ENCODE results near the gene APOL1. TPM values are rescaled to one million over a fixed set of nuclear protein-coding genes. Genes with fewer than 3 reads are reported as not detected.

Gene APOL1
- total and polyA plus RNA-seq, 2 of the 13 experiments (the other 11 are each of a cell fraction or from before 2014, with no cell fraction given): 20.3 to 75.0 TPM

DNA sequence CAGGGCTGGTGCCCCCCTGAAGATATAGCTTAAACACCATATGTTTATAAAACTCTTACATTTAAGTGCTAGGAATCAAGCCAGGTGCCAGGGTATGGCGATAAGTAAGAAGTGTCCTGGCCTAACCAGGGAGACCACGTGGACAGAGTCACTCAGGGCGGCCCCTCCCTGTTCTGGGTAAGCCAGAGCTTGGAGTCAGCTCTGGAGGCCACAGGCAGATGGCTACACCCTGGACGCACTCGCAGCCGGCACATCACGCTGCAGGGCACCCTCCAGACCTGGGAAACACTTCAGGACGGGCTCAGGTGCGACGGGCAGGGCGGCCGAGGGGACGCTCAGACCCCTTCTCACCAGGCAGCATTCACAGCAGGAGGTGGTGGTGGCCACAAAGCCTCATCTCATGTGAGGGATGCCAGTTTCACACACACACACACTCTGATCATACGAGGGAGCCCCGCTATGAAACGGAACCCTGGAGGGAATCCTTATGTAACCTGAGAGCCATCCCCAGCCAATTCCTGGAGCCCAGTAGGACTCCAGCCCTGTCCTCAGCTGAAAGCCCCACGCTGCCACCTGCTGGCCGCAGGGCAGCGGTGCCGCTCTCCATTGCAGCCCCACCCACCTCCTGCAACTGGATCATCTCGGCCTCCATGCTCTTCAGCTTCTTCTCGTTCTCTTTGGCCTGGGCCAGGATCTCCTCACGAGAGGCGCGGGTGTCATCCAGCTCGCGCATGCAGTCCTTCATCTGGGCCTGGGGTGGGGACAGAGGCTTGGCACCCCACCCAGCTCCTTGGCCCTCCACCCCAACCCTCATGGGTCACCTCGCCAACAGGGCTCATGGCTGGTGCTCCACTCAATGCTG, 33.4 kb downstream of the APOL1 start (continued):
- TF ChIP-seq, protein P1, sequence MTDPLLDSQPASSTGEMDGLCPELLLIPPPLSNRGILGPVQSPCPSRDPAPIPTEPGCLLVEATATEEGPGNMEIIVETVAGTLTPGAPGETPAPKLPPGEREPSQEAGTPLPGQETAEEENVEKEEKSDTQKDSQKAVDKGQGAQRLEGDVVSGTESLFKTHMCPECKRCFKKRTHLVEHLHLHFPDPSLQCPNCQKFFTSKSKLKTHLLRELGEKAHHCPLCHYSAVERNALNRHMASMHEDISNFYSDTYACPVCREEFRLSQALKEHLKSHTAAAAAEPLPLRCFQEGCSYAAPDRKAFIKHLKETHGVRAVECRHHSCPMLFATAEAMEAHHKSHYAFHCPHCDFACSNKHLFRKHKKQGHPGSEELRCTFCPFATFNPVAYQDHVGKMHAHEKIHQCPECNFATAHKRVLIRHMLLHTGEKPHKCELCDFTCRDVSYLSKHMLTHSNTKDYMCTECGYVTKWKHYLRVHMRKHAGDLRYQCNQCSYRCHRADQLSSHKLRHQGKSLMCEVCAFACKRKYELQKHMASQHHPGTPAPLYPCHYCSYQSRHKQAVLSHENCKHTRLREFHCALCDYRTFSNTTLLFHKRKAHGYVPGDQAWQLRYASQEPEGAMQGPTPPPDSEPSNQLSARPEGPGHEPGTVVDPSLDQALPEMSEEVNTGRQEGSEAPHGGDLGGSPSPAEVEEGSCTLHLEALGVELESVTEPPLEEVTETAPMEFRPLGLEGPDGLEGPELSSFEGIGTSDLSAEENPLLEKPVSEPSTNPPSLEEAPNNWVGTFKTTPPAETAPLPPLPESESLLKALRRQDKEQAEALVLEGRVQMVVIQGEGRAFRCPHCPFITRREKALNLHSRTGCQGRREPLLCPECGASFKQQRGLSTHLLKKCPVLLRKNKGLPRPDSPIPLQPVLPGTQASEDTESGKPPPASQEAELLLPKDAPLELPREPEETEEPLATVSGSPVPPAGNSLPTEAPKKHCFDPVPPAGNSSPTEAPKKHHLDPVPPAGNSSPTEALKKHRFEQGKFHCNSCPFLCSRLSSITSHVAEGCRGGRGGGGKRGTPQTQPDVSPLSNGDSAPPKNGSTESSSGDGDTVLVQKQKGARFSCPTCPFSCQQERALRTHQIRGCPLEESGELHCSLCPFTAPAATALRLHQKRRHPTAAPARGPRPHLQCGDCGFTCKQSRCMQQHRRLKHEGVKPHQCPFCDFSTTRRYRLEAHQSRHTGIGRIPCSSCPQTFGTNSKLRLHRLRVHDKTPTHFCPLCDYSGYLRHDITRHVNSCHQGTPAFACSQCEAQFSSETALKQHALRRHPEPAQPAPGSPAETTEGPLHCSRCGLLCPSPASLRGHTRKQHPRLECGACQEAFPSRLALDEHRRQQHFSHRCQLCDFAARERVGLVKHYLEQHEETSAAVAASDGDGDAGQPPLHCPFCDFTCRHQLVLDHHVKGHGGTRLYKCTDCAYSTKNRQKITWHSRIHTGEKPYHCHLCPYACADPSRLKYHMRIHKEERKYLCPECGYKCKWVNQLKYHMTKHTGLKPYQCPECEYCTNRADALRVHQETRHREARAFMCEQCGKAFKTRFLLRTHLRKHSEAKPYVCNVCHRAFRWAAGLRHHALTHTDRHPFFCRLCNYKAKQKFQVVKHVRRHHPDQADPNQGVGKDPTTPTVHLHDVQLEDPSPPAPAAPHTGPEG (CRISPR knock-in tag; IDR thresholded peaks at IDR 0.05): no peak
- TF ChIP-seq MAZ (IDR thresholded peaks at IDR 0.05; ENCODE audit: borderline replicate concordance, low read depth, low read length) (no peak), MAZ (CRISPR knock-in tag; IDR thresholded peaks at IDR 0.05; ENCODE audit: low read depth) (no peak), ZSCAN31 (CRISPR knock-in tag; IDR thresholded peaks at IDR 0.05; ENCODE audit: low read depth) (no peak), HNRNPLL (IDR thresholded peaks at IDR 0.05; ENCODE audit: low read depth, low read length, poor library complexity, severe bottlenecking) (peak; percentile 20), TAF15 (IDR thresholded peaks at IDR 0.05; ENCODE audit: low read depth, low read length, poor library complexity, severe bottlenecking) (peak; percentile 23), ZNF687 (CRISPR knock-in tag; IDR thresholded peaks at IDR 0.05) (peak; percentile 75), BCL6 (CRISPR knock-in tag; IDR thresholded peaks at IDR 0.05) (peak; percentile 31; the same call in 1 of the 2 replicates), JARID2 (CRISPR knock-in tag; IDR thresholded peaks at IDR 0.05; ENCODE audit: insufficient replicate concordance) (peak; percentile 29), KDM3A (CRISPR knock-in tag; IDR thresholded peaks at IDR 0.05; ENCODE audit: low read depth) (peak; percentile 65; the same call in 1 of the 2 replicates), HMGXB4 (CRISPR knock-in tag; IDR thresholded peaks at IDR 0.05; ENCODE audit: borderline replicate concordance in 1 of 2, low read depth in 1 of 2) (0 out of 4 replicates have a peak, but pooled peaks of 1 of the 2 experiments have one; percentile 57)
- TF ChIP-seq, protein P2, sequence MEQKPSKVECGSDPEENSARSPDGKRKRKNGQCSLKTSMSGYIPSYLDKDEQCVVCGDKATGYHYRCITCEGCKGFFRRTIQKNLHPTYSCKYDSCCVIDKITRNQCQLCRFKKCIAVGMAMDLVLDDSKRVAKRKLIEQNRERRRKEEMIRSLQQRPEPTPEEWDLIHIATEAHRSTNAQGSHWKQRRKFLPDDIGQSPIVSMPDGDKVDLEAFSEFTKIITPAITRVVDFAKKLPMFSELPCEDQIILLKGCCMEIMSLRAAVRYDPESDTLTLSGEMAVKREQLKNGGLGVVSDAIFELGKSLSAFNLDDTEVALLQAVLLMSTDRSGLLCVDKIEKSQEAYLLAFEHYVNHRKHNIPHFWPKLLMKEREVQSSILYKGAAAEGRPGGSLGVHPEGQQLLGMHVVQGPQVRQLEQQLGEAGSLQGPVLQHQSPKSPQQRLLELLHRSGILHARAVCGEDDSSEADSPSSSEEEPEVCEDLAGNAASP (CRISPR knock-in tag; IDR thresholded peaks at IDR 0.05; ENCODE audit: borderline replicate concordance): peak; percentile 50; the same call in 1 of the 2 replicates
